Neutrophil (primary cell): ENCODE results near the gene KRT38.

Experiments
- H3K27ac ChIP-seq: fragments of 200-600 bp; sonication (generic); 2 replicates; pipeline ENCODE4 v1.5.1; 2016; ENCODE audit warnings: mild to moderate bottlenecking, moderate library complexity
- H3K27me3 ChIP-seq: fragments of 200-600 bp; sonication (generic); 2 replicates; pipeline ENCODE4 v1.6.0; 2016; ENCODE audit warnings: mild to moderate bottlenecking
- H3K36me3 ChIP-seq: fragments of 200-600 bp; sonication (generic); 2 replicates; pipeline ENCODE4 v1.5.1; 2017
- H3K4me1 ChIP-seq, 2 experiments: fragments of 200-600 bp in 1 of 2; sonication (generic) in 1 of 2; 1 replicate in 1 of 2; 2 replicates in 1 of 2; pipeline versions ENCODE4 v1.5.1 to v1.6.1; 2013 to 2016; ENCODE audit warnings: low read depth in 1 of 2, low read length in 1 of 2, mild to moderate bottlenecking in 1 of 2, moderate library complexity in 1 of 2; ENCODE audit not compliant: control insufficient read depth in 1 of 2, insufficient read depth in 1 of 2
- H3K4me3 ChIP-seq, 2 experiments: fragments of 200-600 bp in 1 of 2; sonication (generic) in 1 of 2; 1 replicate in 1 of 2; 2 replicates in 1 of 2; pipeline ENCODE4 v1.5.1; 2013 to 2016; ENCODE audit warnings: low read depth in 1 of 2, low read length in 1 of 2, mild to moderate bottlenecking in 1 of 2, moderate library complexity in 1 of 2
- H3K9me3 ChIP-seq: fragments of 200-600 bp; sonication (generic); 2 replicates; pipeline ENCODE4 v1.5.1; 2016
- CTCF ChIP-seq: fragments of 200-600 bp; sonication (generic); IDR thresholded peaks from 2 replicates; pipeline ENCODE4 v1.5.1; 2016; ENCODE audit warnings: antibody characterized with exemption

Gene KRT38

GRCh38 chr17:41394254-41394996 is 46.4 kb downstream of the KRT38 start:
- peaks cover 47% of the 10 kb centered on the region for H3K27me3 ChIP-seq
- TF ChIP-seq CTCF: no peak
- H3K27ac ChIP-seq: no peak overlapping the region
- H3K4me1 ChIP-seq: no peaks in the 10 kb centered on the region
- no peaks in the 10 kb centered on the region for H3K9me3 ChIP-seq
- H3K4me3 ChIP-seq: no peak overlapping the region
- H3K36me3 ChIP-seq: no peaks in the 10 kb centered on the region

- TF ChIP-seq CTCF: no peak
- peaks cover 51% of the 10 kb centered on the region for H3K27me3 ChIP-seq
- H3K4me1 ChIP-seq: no peaks in the 10 kb centered on the region
- no peak overlapping the region for H3K27ac ChIP-seq
- no peaks in the 10 kb centered on the region for H3K9me3 ChIP-seq
- H3K4me3 ChIP-seq: no peak overlapping the region
- no peaks in the 10 kb centered on the region for H3K36me3 ChIP-seq
Measured at GRCh38 chr17:41393826-41394225, 47.0 kb downstream of the KRT38 start.

GRCh38 chr17:41393294-41393693 is 47.5 kb downstream of the KRT38 start:
- TF ChIP-seq CTCF: no peak
- Histone ChIP-seq H3K4me1 (no peaks in the 10 kb centered on the region), H3K36me3 (no peaks in the 10 kb centered on the region), H3K27ac (no peak overlapping the region), H3K4me3 (no peak overlapping the region), H3K9me3 (no peaks in the 10 kb centered on the region), H3K27me3 (peaks cover 56% of the 10 kb centered on the region)

- Histone ChIP-seq H3K4me1 (no peaks in the 10 kb centered on the region), H3K9me3 (no peaks in the 10 kb centered on the region), H3K27ac (no peak overlapping the region), H3K27me3 (peaks cover 63% of the 10 kb centered on the region), H3K36me3 (no peaks in the 10 kb centered on the region), H3K4me3 (no peak overlapping the region)
- TF ChIP-seq CTCF: no peak
Measured at GRCh38 chr17:41392278-41392677, 48.5 kb downstream of the KRT38 start.

- Histone ChIP-seq H3K4me3 (no peak overlapping the region), H3K36me3 (no peaks in the 10 kb centered on the region), H3K27me3 (peaks cover 63% of the 10 kb centered on the region), H3K9me3 (no peaks in the 10 kb centered on the region), H3K27ac (no peak overlapping the region), H3K4me1 (no peaks in the 10 kb centered on the region)
- no peak for TF ChIP-seq CTCF
Measured at GRCh38 chr17:41391535-41391934, 49.2 kb downstream of the KRT38 start.
